ENCODE data around the gene PPM1J.

The PPM1J gene

GRCh38 chr1:112712701-112713128 lies 2.4 kb downstream of the PPM1J start:
- H3K4me3 ChIP-seq (ENCODE audit: low read length): no peak overlapping the region
- no peak for DNase-seq (ENCODE audit: low read depth)
- no peak for TF ChIP-seq CTCF (IDR thresholded peaks at IDR 0.05; ENCODE audit: insufficient read depth, low read depth, low read length, missing control alignments)

- no peak overlapping the region for H3K4me3 ChIP-seq (ENCODE audit: low read length)
- DNase-seq (ENCODE audit: low read depth): no peak
- no peak for TF ChIP-seq CTCF (IDR thresholded peaks at IDR 0.05; ENCODE audit: insufficient read depth, low read depth, low read length, missing control alignments)
Measured at GRCh38 chr1:112712191-112712590, 2.9 kb downstream of the PPM1J start.

- no peak overlapping the region for H3K4me3 ChIP-seq (ENCODE audit: low read length)
- no peak for TF ChIP-seq CTCF (IDR thresholded peaks at IDR 0.05; ENCODE audit: insufficient read depth, low read depth, low read length, missing control alignments)
- no peak for DNase-seq (ENCODE audit: low read depth)
Measured at GRCh38 chr1:112711670-112712069, 3.5 kb downstream of the PPM1J start.

- DNase-seq (ENCODE audit: low read depth): no peak
- H3K4me3 ChIP-seq (ENCODE audit: low read length): no peak overlapping the region
- no peak for TF ChIP-seq CTCF (IDR thresholded peaks at IDR 0.05; ENCODE audit: insufficient read depth, low read depth, low read length, missing control alignments)
Measured at GRCh38 chr1:112711041-112711440, 4.1 kb downstream of the PPM1J start.

GRCh38 chr1:112710586-112710985 lies 4.5 kb downstream of the PPM1J start:
- TF ChIP-seq CTCF (IDR thresholded peaks at IDR 0.05; ENCODE audit: insufficient read depth, low read depth, low read length, missing control alignments): no peak
- DNase-seq (ENCODE audit: low read depth): no peak
- no peak overlapping the region for H3K4me3 ChIP-seq (ENCODE audit: low read length)

GRCh38 chr1:112710159-112710558 lies 5.0 kb downstream of the PPM1J start:
- TF ChIP-seq CTCF (IDR thresholded peaks at IDR 0.05; ENCODE audit: insufficient read depth, low read depth, low read length, missing control alignments): no peak

GRCh38 chr1:112708489-112708888 lies 6.6 kb downstream of the PPM1J start:
- no peak for DNase-seq (ENCODE audit: low read depth)
- TF ChIP-seq CTCF (IDR thresholded peaks at IDR 0.05; ENCODE audit: insufficient read depth, low read depth, low read length, missing control alignments): no peak
- no peak overlapping the region for H3K4me3 ChIP-seq (ENCODE audit: low read length)

More at GRCh38 chr1:112710159-112710558, 5.0 kb downstream of the PPM1J start:
- DNase-seq (ENCODE audit: low read depth): no peak
- no peak overlapping the region for H3K4me3 ChIP-seq (ENCODE audit: low read length)
